Glomerular visceral epithelial cell (primary cell): ENCODE measurements around the gene THRA.

Experiments
- DNase-seq: peaks from one replicate; pipeline ENCODE4 v3.0.0-alpha.2; 2016; ENCODE audit errors: extremely low spot score

THRA gene

DNA sequence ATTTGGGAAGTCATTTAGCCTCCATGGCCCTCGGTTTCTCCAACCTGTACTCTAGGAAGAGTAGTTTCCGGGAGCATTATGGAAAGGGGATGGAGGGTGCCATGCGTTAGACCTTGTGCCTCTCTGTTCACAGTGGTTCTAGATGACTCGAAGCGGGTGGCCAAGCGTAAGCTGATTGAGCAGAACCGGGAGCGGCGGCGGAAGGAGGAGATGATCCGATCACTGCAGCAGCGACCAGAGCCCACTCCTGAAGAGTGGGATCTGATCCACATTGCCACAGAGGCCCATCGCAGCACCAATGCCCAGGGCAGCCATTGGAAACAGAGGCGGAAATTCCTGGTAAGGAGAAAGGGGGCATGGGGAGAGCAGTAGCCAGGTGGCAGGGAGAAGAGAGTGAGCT lies 21.7 kb downstream of the THRA start:
- DNase-seq = no peak

DNA sequence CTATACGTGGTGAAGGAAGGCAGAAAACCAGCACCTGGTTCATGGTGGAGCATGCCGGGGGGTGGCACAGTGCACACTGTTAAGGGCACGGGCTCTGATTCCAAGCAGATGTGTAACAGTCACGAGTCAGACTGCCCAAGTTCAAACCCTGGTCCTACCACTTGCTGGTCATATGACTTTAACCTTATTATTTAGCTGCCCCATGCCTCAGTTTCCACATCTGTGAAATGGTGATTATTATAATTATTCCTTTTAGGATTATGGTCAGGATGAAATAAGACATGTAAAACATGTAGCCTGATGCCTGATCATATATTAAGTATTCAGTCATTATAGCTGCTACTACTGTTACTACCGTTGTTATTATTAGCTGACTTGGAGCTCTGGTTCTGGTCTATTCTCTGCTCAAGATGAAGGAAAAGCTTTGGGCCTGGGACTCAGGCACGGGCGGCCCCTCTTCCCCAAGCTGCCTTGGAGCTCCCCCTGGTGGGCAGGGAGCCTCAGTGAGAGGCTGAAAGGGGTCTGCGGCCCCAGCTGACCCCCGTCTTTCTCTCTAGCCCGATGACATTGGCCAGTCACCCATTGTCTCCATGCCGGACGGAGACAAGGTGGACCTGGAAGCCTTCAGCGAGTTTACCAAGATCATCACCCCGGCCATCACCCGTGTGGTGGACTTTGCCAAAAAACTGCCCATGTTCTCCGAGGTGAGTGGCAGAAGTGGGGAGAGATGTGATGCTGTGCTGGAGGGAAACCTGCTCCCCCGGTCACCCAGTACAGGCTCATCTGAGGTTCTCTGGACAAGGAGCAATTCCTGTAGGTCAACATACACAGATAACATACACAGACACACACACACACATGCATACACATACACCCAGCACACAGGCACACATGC lies 23.6 kb downstream of the THRA start:
- no peak for DNase-seq

DNA sequence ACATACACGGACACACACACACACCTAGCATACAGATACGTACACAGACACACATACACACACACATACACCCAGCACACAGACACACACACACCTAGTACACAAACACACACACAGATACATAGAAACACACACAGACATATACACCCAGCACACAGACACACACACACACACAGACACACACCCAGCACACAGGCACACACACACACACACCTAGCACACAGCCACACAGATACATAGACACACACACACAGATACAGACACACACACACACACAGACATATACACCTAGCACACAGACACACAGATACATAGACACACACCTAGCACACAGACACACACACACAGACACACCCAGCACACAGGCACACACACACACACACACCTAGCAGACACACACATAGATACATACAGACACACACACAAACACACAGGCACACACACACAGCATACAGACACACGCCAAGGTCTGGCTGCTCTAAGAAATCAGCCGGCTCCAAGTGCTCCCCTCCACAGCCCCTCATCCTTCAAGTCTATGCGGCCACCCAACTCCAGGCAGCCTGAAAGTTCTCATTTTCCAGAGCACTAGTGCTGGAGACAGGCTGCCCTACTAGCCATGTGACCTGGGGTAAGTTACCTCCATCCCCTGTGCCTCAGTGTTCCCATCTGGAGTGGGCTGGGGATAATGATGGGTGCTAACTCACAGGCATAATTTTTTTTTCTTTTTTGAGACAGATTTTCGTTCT lies 24.5 kb downstream of the THRA start:
- no peak for DNase-seq

DNA sequence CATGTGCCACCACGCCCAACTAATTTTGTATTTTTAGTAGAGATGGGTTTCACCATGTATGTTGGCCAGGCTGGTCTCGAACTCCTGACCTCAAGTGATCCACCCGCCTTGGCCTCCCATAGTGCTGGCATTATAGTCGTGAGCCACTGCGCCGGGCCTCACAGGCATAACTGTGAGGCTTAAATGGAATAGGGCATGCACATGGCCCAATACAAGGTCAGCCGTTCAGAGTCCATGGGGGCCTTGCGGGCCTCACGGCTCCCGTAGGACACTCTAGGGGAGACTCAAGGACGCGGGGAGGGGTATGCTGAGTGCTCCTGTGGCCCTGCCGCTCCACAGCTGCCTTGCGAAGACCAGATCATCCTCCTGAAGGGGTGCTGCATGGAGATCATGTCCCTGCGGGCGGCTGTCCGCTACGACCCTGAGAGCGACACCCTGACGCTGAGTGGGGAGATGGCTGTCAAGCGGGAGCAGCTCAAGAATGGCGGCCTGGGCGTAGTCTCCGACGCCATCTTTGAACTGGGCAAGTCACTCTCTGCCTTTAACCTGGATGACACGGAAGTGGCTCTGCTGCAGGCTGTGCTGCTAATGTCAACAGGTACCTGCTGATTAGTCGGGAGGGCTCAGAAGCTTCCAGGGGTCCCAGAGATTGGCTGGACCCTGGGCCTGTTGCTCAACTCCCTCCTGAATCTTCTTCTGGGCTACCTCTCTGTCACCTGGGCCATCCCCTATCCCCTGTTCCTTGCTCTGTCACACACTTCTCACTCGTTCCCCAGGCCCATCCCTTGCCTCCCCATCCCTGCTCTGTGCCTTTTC lies 25.3 kb downstream of the THRA start:
- no peak for DNase-seq

DNA sequence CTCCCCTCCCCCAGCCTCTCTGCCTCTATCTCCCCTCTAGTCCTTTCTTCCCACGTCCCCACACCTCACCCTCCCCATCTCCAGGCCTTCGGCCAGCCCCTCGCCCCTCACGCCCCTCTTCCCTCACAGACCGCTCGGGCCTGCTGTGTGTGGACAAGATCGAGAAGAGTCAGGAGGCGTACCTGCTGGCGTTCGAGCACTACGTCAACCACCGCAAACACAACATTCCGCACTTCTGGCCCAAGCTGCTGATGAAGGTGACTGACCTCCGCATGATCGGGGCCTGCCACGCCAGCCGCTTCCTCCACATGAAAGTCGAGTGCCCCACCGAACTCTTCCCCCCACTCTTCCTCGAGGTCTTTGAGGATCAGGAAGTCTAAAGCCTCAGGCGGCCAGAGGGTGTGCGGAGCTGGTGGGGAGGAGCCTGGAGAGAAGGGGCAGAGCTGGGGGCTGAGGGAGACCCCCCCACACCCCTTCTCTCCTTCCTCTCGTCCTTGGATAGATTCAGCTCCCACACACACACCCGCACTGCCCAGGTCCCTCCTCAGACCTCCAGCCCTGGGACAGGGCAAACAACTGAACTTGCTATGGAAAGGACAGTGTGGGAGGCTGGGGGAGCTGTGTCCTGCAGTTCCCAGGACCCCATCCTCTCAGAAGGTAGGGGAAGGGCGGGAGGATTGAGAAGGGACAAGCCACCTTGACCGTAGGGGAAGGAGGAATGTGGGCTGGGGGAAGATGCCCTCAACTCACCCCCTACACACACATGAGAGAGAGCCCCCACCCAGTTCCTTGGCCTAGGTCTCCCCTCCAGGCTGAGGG lies 26.5 kb downstream of the THRA start:
- no peak for DNase-seq

DNA sequence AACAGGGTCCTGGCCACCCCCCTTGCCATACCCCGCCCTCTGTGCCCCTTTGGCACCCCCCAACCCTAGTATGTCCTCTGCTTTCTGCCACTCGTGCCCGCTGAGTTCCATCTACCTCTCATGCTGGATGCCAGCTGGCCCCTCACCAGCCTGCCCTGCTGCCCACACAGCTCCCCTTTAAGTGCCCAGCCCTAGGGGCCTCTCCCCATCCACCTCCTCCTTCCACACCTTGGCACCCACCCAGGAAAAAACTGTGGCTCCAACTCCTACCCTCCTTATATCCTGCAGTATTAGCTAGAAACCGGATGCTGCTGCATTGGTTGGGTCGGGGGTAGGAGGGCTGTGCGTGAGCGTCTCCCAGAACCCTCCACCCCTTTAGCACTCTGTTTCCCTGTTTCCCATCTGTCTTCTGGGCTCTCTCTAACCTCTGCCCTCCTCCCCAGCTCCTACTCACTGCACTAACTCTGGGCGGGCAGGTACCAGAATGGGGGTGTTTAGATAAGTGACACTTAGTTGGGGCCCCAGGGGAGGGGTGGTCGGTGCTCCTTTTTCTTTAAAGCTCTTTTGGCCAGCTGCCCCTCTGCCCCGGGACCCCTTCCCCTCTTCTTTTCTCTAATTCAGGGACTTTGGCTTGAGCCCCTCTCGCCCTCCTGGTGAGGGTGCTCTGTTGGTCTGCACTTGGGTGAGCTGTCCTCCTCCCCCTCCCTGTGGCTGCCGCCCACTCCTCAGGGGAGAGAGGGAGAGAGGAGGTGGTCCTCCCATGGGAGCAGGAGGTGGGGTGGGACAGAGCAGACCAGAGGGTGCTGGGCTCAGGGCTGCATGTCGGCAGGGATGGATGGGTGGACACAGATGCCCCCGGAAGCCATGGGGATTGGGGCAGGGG lies 27.7 kb downstream of the THRA start:
- DNase-seq = no peak

DNA sequence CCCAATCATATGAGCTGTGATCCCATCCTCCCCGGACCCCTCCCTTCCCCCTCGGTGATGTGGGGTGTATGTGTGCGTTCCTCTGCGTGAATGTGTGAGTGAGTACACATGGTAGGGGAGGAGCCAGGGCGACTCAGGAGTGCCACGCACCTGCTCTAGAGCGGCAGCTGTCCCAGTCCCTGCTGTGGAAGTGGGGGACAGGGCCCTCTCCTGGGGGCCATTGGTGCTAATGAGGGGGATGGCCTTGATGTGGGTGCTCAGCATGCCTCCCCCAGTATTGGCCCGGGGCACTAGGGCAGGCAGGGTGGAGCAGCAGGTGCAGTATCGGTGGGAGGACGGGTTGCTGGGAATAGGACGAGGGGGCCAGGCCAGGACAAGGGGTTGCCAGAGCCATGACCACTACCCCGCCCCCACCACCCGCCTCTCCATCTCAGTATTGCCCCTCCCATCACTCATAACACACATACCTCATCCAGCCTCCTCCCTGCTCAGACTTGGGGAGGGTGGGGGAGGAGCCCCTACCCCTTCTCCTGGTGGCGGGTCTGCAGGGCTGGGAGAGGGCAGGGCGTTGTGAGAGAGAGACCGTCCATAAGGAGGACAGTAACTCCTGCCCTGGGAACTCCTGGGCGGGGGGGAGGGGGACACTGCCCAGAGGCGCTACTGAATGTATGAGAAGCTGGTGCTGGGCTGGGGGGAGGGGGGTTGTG lies 29.1 kb downstream of the THRA start:
- DNase-seq = no peak

DNA sequence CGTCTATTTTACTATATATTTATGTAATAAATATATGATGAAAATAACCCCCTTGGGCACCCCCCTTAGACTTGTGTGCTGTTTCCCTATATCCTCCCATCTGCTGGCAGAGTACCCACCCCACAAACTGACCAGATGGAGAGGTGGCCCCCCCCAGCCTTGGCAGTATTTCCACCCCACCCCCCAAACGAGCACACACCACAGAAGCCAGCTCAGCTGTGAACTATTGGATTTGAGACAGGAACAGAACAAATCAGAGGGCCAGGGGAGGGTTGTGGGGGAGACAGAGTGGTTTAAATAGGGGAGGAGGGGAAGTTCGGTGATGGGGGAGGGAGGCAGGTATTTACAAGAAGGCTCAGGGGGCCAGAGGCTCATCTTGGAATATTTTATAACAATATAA lies 29.8 kb downstream of the THRA start:
- DNase-seq = no peak

DNA sequence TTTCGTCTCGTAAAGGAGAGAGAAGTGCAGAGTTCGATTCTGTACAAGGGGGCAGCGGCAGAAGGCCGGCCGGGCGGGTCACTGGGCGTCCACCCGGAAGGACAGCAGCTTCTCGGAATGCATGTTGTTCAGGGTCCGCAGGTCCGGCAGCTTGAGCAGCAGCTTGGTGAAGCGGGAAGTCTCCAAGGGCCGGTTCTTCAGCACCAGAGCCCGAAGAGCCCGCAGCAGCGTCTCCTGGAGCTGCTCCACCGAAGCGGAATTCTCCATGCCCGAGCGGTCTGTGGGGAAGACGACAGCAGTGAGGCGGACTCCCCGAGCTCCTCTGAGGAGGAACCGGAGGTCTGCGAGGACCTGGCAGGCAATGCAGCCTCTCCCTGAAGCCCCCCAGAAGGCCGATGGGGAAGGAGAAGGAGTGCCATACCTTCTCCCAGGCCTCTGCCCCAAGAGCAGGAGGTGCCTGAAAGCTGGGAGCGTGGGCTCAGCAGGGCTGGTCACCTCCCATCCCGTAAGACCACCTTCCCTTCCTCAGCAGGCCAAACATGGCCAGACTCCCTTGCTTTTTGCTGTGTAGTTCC lies 30.3 kb downstream of the THRA start:
- no peak for DNase-seq

DNA sequence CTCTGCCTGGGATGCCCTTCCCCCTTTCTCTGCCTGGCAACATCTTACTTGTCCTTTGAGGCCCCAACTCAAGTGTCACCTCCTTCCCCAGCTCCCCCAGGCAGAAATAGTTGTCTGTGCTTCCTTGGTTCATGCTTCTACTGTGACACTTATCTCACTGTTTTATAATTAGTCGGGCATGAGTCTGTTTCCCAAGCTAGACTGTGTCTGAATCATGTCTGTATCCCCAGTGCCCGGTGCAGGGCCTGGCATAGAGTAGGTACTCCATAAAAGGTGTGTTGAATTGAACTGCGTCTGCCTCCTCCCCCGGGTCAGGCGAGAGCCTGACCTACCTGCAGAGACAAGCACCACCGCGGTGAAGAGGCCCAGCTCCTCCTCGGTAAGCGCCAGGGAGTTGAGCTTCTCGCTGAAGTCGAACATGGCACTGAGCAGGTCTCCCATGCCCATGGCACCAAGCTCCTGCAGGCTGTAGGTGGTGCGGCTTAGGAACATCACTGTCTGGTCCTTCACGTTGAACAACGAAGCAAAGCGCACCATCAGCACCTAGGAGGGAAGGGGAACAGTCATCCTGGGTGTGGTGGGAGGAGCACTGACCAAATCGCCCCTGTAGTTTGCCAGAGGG lies 30.9 kb downstream of the THRA start:
- DNase-seq = no peak

DNA sequence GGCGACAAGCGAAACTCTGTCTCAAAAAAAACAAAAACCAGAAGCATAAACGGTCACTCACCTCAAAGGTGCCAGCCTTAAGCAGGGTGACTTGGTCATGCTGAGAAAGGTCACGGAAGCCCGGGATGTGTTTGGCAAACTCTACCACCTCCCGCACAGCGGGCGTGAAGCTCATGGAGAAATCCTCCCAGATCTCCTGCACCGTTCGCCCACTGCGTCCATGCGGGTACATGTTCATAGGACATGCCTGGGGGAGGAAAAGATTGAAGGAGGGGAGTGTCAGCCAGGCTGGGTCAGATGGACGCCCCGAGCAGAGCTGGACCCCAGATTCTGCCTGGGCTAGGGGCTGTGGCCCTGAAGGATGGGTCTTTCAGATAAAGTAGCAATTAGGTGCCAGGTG lies 32.1 kb downstream of the THRA start:
- no peak for DNase-seq

DNA sequence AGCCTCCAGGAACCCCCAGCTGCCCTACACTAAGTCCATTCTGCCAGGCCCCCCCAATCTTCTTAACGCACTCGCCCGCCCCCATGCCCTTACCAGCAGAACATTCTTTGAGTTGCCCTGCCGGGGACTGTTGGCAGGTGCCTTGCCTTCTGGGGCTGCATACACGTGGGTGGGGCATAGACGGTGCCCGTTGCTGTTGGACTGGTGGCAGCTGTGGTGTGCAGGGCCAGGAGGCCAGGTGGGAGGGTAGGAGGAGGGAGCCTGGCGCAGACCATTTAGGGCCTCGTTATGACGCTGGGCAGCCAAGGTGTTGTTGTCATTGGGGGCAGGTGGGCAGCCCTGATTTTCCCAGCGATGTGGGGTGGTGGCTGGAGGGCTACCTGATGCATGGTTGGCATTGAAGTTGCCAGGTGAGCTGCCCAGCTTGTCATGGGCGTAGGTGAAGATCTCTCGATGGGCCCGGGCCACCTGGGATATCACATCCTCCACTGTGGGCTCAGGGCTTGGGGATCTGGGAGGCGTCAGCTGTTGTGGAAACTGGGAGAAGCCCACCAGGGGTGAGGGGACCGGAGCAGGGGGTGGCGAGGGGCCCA lies 32.7 kb downstream of the THRA start:
- no peak for DNase-seq

DNA sequence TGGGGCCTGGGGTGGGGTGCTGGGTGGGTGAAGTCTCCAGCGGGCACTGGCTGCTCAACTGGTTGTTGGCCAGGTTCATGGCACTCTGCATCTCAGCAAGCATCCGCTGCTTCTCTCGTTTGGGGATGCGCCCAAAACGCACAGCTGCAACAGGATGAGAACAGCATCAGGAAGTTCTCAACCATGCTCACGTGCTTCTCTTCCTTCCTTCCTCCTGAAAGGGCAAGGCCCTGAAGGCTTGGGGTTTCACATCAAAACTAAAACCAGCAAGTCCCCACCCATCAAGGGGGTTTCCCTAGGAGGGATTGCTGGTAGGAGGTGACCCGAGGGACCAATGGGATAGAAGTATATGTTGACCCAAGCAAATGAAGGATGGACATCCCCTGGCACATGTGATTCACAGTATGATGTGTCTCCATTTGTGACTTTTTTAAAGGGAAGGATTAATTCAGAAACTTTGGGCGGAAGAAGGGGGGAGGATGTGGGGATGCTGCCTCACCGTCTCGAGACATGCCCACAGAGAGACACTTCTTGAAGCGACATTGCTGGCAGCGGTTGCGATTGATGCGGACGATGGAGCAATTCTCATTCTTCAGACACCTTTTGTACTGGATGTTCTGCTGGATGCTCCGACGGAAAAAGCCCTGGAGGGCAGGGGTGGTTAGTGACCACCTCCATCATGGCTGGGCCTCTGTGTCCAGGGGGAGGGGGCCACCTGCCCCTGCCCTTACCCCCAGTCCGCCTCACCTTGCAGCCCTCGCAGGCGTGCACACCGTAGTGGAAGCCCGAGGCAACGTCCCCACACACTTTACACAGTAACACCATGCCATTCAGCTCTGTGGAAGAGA lies 33.4 kb downstream of the THRA start:
- DNase-seq = no peak

DNA sequence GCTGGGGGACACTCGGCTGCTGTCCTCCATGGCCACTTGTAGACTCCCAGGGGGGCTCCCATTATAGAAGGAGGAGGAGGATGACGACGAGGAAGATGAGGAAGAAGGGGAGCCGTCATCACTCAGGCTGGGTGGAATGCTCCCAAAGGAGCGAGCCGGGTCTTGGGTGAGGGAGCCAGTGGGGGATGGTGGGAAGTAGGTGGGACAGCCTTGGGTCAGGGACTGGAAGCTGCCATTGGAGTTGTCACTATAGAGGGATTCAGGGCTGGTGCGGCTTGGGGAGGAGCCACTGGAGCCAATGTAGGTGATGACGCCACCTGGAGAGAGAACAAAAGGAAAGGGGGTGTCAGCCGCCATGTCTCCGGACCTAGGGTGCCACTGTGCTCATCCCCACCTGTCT lies 34.3 kb downstream of the THRA start:
- no peak for DNase-seq

DNA sequence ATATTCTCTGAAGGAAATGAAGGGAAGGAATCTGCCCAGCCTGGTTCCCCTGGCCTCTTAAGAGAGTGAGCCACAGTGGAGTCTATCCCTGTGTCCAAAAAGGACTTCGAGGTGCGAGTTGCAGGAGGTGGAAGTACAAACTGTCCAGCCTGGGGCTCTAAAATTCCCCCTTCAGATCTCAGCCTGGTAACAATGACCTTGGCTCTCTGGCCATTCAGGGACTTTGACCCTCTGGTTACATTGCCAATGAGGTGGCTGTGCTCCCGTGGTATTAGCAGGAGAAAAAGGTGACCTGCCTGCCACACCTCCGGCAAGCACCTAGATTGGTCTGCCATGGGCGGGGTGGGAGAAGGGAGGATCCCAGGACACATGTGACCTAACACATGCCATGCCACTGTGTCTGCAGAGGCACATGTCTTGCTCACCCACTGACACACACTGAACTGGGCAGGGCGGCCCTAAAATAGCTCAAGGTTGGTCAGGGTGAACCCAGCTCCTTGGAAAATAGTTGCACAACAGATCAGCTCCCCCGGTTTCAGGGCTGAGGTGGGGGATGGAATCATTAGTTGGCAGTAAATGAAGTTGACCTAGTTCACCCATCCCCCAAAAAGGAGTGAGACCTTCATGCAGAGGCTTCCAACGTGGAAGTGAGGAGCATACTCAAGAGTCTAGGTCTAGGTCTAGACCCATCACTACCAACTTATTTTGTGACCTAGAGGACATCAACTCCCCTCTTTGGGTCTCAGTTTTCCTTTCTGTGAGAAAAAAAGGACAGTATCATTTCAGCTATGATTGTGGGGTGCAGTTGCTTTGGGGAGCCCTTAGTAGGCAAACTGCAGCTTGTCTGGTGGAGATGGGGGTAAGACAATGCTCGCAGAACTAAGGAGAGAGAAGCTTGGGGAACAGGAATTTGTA lies 35.4 kb downstream of the THRA start:
- peak; percentile 31 for DNase-seq

DNA sequence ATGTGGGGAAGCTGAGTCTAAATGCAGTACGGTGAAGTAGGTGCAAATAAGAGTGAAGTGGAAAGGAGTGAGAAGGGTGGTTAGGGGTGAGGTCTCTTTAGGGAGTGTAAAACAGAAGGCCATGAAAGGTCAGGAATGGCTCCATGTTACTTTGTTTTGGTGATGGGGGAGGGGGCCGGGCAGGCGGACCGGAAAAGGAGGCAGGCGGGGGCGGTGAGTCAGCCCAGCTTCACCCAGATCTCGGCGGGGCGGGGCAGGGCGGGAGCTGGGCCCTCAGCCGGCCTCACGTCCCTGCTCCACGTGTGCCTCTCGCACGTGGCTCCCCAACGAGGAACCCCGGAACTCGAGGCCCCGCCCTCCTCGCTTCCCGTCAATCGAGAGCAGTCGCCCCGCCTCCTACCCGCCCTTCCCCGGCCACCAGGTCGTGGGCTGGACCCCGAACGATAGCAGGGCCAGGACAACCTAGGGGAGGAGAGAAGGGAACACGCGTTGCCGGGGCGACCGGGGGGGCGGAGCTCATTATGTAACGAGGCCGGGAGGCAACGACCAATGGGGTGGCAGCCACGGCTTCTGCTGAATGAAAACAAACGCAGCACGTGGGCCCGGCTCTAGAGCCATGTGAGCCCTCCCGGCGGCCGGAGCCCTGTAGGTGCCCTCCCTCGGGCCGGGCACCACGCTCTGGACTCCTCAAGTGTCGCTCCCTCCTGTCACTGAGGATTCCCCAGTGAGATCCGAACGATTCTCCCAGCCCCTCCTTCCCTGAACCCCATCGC lies 36.3 kb downstream of the THRA start:
- peak; percentile 99 for DNase-seq
